Keratinocyte (primary cell): Measurements from ENCODE around the gene GNB4. TPM values are rescaled to one million over a fixed set of nuclear protein-coding genes. Genes with fewer than 3 reads are reported as not detected.
A peak's percentile ranks its signal among the peaks of the same experiment; 100 is the strongest.

Experiments used
- DNase-seq: peaks from one replicate; pipeline ENCODE4 v3.0.0-alpha.2; 2011; ENCODE audit warnings: low read depth, missing footprints, low spot score
- FAIRE-seq: peaks from 2 replicates; lab custom pipeline; 2011; peaks lifted over from hg19 to GRCh38; lab: Jason Lieb, UNC
- H2AFZ ChIP-seq: 2 replicates; pipeline ENCODE4 v1.6.0; 2012; ENCODE audit warnings: low read length, control low read depth, inconsistent platforms; ENCODE audit not compliant: control insufficient read depth
- H3K27ac ChIP-seq: 2 replicates; pipeline ENCODE4 v1.5.1; 2011; ENCODE audit warnings: low read length; ENCODE audit not compliant: control insufficient read depth, insufficient read depth
- H3K27me3 ChIP-seq: 3 replicates; pipeline ENCODE4 v1.6.0; 2011; ENCODE audit warnings: low read length; ENCODE audit not compliant: control insufficient read depth, insufficient read depth; ENCODE audit errors: extremely low read depth
- H3K36me3 ChIP-seq, 2 experiments: 2 replicates in 1 of 2; 3 replicates in 1 of 2; pipeline ENCODE4 v1.5.1; 2011; ENCODE audit warnings: low read length in 2 of 2, mild to moderate bottlenecking in 1 of 2; ENCODE audit not compliant: control insufficient read depth in 2 of 2, insufficient read depth in 2 of 2; ENCODE audit errors: extremely low read depth in 1 of 2
- H3K4me1 ChIP-seq: 3 replicates; pipeline ENCODE4 v1.5.1; 2011; ENCODE audit warnings: low read length; ENCODE audit not compliant: control insufficient read depth, insufficient read depth; ENCODE audit errors: extremely low read depth
- H3K4me2 ChIP-seq: 3 replicates; pipeline ENCODE4 v1.6.0; 2011; ENCODE audit warnings: low read depth, low read length; ENCODE audit not compliant: control insufficient read depth, insufficient read depth; ENCODE audit errors: extremely low read depth
- H3K4me3 ChIP-seq, 3 experiments: fragments of 200-600 bp in 1 of 3; sonication (generic) in 1 of 3; 2 replicates in 2 of 3; 3 replicates in 1 of 3; pipeline ENCODE4 v1.5.1; 2011 to 2016; ENCODE audit warnings: low read length in 3 of 3, mild to moderate bottlenecking in 3 of 3, control low read depth in 2 of 3, inconsistent platforms in 1 of 3, low read depth in 1 of 3, mixed read lengths in 1 of 3, mixed run types in 1 of 3, moderate library complexity in 1 of 3; ENCODE audit not compliant: control insufficient read depth in 2 of 3, insufficient read depth in 2 of 3; ENCODE audit errors: extremely low read depth in 1 of 3
- H3K79me2 ChIP-seq: 2 replicates; pipeline ENCODE4 v1.6.0; 2012; ENCODE audit warnings: low read length; ENCODE audit not compliant: control insufficient read depth, insufficient read depth
- H3K9ac ChIP-seq: 3 replicates; pipeline ENCODE4 v1.6.0; 2011; ENCODE audit warnings: low read length; ENCODE audit not compliant: control insufficient read depth, insufficient read depth; ENCODE audit errors: extremely low read depth
- H3K9me1 ChIP-seq: 3 replicates; pipeline ENCODE4 v1.6.0; 2011; ENCODE audit warnings: low read length; ENCODE audit not compliant: control insufficient read depth, insufficient read depth; ENCODE audit errors: extremely low read depth
- H3K9me3 ChIP-seq: 2 replicates; pipeline ENCODE4 v1.5.1; 2012; ENCODE audit warnings: low read depth, low read length; ENCODE audit not compliant: control insufficient read depth
- H4K20me1 ChIP-seq: 3 replicates; pipeline ENCODE4 v1.6.0; 2011; ENCODE audit warnings: low read length; ENCODE audit not compliant: control insufficient read depth, insufficient read depth; ENCODE audit errors: extremely low read depth
- CTCF ChIP-seq, 3 experiments: IDR thresholded peaks in 1 of 3; conservative IDR thresholded peaks in 1 of 3; optimal IDR thresholded peaks in 1 of 3; 2 replicates in 2 of 3; 3 replicates in 1 of 3; pipeline versions ENCODE3 to v1.5.1; 2011; ENCODE audit warnings: low read length in 3 of 3, mild to moderate bottlenecking in 3 of 3, moderate library complexity in 2 of 3, control low read depth in 1 of 3, inconsistent platforms in 1 of 3; ENCODE audit not compliant: insufficient read depth in 2 of 3; ENCODE audit errors: extremely low read depth in 1 of 3
- EZH2 ChIP-seq: IDR thresholded peaks from one replicate; pipeline ENCODE4 v1.6.1; 2012; ENCODE audit warnings: inconsistent platforms, mild to moderate bottlenecking, low read length, moderate library complexity
- dilution Hi-C: fragments of 300-500 bp; cut with MboI; formaldehyde crosslinking; loops from one replicate; pipeline ENCODE4 v1.7.0; 2020; ENCODE audit warnings: low sequenced_read_pairs; ENCODE audit not compliant: extremely low pct_ligation_motif_present
- polyA plus RNA-seq, 5 experiments: library from polyadenylated mRNA; depleted of rRNA in 3 of 5; stranded (reverse) in 3 of 5; stranded (forward) in 1 of 5; unstranded in 1 of 5; fragments of >200 nt; gene quantifications; 1 replicate in 1 of 5; 2 replicates in 3 of 5; 3 replicates in 1 of 5; pipeline versions ENCODE4 v1.2.1 to v1.2.3, GENCODE V29; 2011 to 2012; ENCODE audit warnings: missing spikeins in 2 of 5, low read depth in 1 of 5, low replicate concordance in 1 of 5

Gene GNB4
- polyA plus RNA-seq, 1 donor (not counting 4 experiments of a cell fraction or from before 2014, with no cell fraction given), result 51.1 TPM

GRCh38 chr3:179425075-179425474 lies 26.2 kb downstream of the GNB4 start:
- dilution Hi-C loops, result no loop called here
- Histone ChIP-seq H4K20me1 (no peaks in the 10 kb centered on the region), H3K36me3 (peaks cover 6 to 8% of the 10 kb centered on the region in 2 experiments), H3K9me1 (peaks cover 2% of the 10 kb centered on the region), H3K79me2 (peaks cover 28% of the 10 kb centered on the region), H3K9me3 (no peaks in the 10 kb centered on the region), H3K4me2 (no peak overlapping the region), H2AFZ (no peak overlapping the region), H3K27ac (no peak overlapping the region), H3K9ac (no peak overlapping the region), H3K4me1 (peaks cover 5% of the 10 kb centered on the region), H3K27me3 (no peaks in the 10 kb centered on the region), H3K4me3 (no peak overlapping the region)
- TF ChIP-seq CTCF (optimal IDR thresholded peaks at IDR 0.05 in 1 of 3, IDR thresholded peaks at IDR 0.05 in 1 of 3, conservative IDR thresholded peaks at IDR 0.05 in 1 of 3; ENCODE audit: extremely low read depth in 1 of 3, insufficient read depth in 2 of 3, low read length in 3 of 3), result no peak
- no peak for TF ChIP-seq EZH2
- DNase-seq, result no peak
- no peak for FAIRE-seq

- H3K4me3 ChIP-seq, result no peak overlapping the region
- FAIRE-seq (no peak), DNase-seq (no peak)
- no peak overlapping the region for H3K9ac ChIP-seq
- no peaks in the 10 kb centered on the region for H3K9me3 ChIP-seq
- H3K36me3 ChIP-seq, result peaks cover 8 to 12% of the 10 kb centered on the region in 2 experiments
- H4K20me1 ChIP-seq, result no peaks in the 10 kb centered on the region
- H3K79me2 ChIP-seq, result no peaks in the 10 kb centered on the region
- no peak overlapping the region for H3K4me2 ChIP-seq
- no peak overlapping the region for H3K27ac ChIP-seq
- no peak overlapping the region for H2AFZ ChIP-seq
- dilution Hi-C loops, result no loop called here
- no peaks in the 10 kb centered on the region for H3K27me3 ChIP-seq
- no peaks in the 10 kb centered on the region for H3K4me1 ChIP-seq
- H3K9me1 ChIP-seq, result no peaks in the 10 kb centered on the region
- peak in 2 of 3 experiments; percentile 42 to 57 for TF ChIP-seq CTCF (optimal IDR thresholded peaks at IDR 0.05 in 1 of 3, IDR thresholded peaks at IDR 0.05 in 1 of 3, conservative IDR thresholded peaks at IDR 0.05 in 1 of 3; ENCODE audit: extremely low read depth in 1 of 3, insufficient read depth in 2 of 3, low read length in 3 of 3)
- TF ChIP-seq EZH2, result no peak
These were observed 29.8 kb downstream of the GNB4 start for GRCh38 chr3:179421500-179421899.
